Gastrocnemius medialis (tissue), 4 donors: ENCODE measurements around the gene COL9A3.
"Not testable (repeated sequence)": the region's sequence is repeated elsewhere in the genome, so short reads cannot be mapped to it uniquely, and the experiment has no call there.

Source experiments
- POLR2A ChIP-seq, 2 donors: fragments of 450-650 bp; IDR thresholded peaks; one replicate each; pipeline ENCODE4 v1.6.1; 2017; ENCODE audit warnings: antibody characterized with exemption in 2 of 2, mild to moderate bottlenecking in 2 of 2, moderate library complexity in 2 of 2
- TF ChIP-seq, protein P1 (sequence below), 5 experiments: fragments of 450-650 bp in 3 of 5; fragments of 200-600 bp in 2 of 5; sonication (generic) in 2 of 5; IDR thresholded peaks in 4 of 5; conservative IDR thresholded peaks in 1 of 5; 1 replicate in 4 of 5; 2 replicates in 1 of 5; pipeline ENCODE4 v1.5.1; 2016 to 2019; ENCODE audit warnings: antibody characterized with exemption in 5 of 5, mild to moderate bottlenecking in 3 of 5, moderate library complexity in 3 of 5

DNA sequence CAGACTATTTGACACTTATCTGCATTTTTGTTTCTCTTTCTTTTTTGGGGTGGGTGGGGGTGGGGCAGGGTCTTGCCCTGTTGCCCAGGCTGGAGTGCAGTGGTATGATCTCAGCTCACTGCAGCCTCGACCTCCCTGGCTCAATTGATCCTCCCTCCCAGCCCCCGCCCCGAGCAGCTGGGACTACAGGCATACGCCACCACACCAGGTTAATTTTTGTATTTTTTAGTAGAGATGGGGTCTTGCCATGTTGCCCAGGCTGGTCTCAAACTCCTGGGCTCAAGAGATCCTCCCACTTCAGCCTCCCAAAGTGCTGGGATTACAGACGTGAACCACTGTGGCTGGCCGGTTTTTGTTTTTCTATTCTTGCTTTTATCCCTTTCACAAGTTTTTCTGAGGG is 36.5 kb downstream of the COL9A3 start:
- TF ChIP-seq POLR2A (IDR thresholded peaks at IDR 0.05): not testable (repeated sequence)
- TF ChIP-seq, protein P1, sequence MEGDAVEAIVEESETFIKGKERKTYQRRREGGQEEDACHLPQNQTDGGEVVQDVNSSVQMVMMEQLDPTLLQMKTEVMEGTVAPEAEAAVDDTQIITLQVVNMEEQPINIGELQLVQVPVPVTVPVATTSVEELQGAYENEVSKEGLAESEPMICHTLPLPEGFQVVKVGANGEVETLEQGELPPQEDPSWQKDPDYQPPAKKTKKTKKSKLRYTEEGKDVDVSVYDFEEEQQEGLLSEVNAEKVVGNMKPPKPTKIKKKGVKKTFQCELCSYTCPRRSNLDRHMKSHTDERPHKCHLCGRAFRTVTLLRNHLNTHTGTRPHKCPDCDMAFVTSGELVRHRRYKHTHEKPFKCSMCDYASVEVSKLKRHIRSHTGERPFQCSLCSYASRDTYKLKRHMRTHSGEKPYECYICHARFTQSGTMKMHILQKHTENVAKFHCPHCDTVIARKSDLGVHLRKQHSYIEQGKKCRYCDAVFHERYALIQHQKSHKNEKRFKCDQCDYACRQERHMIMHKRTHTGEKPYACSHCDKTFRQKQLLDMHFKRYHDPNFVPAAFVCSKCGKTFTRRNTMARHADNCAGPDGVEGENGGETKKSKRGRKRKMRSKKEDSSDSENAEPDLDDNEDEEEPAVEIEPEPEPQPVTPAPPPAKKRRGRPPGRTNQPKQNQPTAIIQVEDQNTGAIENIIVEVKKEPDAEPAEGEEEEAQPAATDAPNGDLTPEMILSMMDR (IDR thresholded peaks at IDR 0.05 in 4 of 5, conservative IDR thresholded peaks at IDR 0.05 in 1 of 5): not testable (repeated sequence)
